Astrocyte of the hippocampus (primary cell): Measurements from ENCODE around the gene EPHA6.

Experiments used
- DNase-seq: peaks from one replicate; pipeline ENCODE4 v3.0.0; 2011; ENCODE audit warnings: low read depth, low spot score

Gene EPHA6

DNA sequence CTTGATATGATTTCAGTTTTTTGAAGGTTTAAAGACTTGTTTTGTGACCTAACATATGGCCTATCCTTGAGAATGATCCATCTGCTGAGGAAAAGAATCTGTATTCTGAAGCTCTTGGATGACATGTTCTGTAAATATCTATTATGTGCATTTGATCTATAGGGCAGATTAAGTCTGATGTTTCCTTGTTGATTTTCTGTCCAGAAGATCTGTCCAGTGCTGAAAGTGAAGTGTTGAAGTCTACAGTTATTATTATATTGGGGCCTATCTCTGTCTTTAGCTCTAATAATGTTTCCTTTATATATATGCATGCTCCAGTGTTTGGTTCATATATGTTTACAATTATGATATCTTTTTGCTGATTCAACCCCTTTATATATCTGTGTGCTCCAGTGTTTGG, 362.8 kb downstream of the EPHA6 start:
- no peak for DNase-seq

DNA sequence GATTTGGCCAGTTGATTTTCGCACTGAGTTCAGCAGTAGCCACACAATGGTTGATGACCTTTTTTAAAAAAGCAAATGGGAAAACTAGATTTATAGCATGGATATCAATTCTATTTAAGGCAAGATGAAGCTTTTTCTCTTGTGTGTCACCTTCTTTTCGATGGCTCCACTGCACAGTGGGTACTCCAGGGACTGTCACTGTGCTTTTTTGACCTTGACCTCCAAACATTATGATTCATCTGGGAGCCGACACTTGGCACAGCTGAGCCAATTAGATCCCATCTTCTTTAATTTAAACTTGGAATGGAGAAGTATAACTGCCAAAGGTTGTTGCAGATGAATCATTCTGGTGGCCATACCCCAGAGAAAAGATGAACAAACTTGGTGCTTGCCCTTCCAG, 367.3 kb downstream of the EPHA6 start:
- no peak for DNase-seq

DNA sequence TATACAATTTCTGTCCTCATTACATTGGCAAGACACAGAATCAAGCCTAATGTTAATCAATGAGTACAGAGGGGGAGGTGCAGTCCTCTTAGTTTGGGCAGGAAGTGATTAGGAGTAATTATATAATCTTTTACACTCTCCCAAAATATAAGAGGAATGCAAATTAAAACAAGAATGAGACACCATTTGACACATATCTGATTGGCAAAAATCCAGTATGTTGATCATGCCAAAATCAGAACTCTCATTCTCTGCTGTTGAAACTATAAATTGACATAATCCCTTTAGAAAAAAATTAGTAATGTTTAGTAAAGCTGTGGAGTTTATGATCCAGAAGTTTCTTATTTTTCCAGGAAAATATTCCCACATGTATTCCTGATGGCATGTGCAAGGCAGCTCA, 373.4 kb downstream of the EPHA6 start:
- no peak for DNase-seq

DNA sequence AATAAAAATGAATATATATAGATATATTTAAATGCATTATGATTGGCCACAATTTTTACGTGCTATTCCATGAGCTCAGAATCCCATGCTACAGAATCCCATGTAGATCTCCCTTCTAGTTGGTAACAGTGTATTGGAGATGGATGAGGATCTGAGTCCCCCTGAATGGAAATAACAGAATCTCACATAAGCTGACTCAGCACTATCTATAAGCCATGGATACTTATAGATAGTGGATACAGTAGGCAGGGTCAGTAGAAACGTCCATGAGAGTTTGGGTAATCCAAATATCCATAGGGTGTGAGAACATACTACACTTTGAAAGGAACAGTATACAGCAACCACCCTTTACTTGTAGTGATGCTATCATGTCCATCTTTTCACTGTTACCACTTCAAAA, 375.4 kb downstream of the EPHA6 start:
- DNase-seq: no peak

DNA sequence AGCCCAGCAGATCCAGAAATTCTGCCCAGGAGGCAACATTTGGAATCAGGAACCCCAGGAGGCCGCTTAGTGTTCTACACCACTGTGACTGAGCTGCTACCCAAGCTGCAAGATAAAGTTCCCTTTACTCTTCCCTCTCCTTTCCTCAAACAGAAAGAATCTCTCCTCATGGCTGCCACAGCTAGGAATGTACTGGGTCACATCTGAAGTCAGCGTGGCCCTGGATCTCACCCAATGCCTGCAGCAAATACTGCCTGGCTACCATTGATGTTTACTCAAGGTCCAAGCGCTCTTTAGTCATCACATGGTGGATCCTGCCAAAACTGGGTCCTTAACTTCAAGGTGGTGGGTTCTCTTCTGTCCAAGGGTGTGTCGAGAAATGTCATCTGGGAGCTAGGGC, 382.7 kb downstream of the EPHA6 start:
- DNase-seq: no peak

DNA sequence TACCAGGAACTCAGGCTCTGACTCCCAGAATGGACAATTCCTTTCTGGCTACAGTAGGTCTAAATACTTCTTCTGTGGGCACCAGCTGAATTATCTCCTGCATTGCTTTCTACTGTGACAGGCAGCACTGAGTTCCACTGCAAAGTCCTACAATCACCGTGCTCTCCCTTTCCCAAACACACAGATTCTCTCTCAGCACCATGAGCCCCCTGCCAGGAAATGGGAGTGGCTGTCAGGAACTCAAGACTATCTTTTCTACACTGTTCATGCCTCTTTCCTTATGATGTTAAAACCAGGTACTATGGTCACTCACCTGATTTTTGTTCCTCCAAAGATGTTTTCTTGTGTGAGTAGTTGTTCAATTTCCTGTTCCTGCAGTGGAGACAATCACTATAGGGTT, 383.4 kb downstream of the EPHA6 start:
- DNase-seq: no peak

DNA sequence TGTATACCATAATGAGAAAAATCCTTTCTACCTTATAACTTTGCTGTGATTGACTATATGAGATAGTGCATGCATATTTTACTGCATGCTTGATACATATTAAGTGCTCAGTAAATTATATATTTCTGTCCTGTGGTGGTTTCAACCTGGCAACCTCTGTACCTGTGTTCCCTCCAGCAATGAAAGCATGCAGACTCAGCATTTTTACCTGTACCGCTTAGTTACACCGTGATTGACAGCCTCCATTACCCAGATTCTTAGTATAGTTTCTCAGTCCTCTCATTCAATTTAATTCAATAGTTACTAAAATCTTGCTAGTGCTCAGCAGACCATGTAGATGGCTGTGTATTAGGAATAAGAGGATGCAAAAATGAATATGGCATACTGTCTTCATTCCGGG, 386.0 kb downstream of the EPHA6 start:
- no peak for DNase-seq

DNA sequence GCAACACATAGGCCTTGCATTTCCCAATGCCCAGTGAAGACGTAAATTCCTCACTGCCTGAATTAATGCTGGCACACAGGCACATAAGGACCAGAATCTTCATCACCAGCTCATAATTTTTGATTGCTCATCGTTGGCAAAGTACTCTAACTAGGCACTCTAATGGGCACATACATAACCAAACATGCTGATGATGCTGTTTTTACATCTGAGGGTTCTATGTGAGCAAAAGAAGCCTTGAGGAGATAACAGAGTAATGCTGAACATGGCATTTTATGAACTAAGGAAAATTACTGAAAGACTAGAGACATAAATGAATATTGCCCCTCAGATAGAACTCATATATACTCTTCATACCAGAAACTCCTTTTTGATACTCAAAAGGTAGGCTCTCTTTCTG, 387.4 kb downstream of the EPHA6 start:
- DNase-seq: no peak

DNA sequence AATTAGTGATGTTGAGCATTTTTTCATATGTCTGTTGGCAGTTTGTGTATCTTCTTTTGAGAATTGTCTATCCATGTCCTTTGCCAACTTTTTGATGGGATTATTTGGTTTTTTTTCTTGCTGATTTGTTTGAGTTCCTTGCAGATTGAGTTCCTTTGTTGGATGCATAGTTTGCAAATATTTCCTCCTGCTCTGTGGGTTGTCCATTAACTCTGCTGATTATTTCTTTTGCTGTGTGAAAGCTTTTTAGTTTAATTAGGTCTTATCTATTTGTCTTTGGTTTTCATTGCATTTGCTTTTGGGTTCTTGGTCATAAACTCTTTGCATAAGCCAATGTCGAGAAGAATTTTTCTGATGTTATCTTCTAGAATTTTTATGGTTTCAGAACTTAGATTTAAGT, 414.6 kb downstream of the EPHA6 start:
- no peak for DNase-seq

DNA sequence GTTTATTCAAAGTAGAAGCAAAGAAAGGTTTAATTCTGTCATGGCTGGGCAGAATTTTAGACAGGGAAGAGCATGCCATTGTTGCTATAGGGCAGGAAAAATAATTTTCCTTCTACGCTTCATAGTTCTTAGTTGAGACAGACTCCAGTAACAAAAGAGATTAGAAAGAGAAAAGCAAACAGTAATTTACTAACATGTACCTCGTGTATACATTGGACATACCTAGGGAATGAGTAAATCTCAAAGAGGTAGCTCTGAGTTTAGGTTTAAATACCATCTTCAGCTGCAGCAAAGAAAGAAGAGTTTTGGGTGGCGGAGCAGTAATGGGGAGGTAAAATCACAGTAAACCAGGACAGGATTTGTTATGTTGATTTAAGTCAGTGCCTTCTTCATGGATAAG, 416.1 kb downstream of the EPHA6 start:
- DNase-seq: no peak

DNA sequence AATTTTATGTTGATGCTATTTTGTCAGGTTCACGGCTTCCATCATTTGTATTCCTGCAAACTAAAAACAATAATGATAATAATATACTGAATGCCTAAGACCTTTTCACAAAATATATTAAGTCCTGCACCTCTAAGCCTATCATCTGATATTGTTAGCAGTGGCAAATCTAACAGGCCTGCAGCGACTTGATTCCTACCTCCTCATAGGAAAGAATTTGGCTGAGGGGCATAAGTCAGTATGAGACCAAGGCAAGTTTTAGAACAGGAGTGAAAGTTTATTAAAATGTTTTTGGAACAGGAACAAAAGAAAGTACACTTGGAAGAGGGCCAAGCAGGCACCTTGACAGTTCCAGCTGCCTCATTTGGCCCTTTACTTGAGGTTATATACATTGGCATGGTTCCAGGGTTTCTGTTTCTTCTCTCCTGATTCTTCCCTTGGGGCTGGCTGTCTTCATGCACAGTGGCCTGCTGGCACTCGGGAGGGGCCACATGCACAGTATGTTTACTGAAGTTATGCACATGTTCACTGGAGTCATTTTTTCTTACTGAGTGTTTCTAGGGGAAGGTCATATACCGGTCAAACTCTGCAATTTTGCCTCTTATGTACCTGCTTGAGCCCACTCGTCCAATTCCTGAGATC, 418.1 kb downstream of the EPHA6 start:
- DNase-seq: peak; percentile 1

DNA sequence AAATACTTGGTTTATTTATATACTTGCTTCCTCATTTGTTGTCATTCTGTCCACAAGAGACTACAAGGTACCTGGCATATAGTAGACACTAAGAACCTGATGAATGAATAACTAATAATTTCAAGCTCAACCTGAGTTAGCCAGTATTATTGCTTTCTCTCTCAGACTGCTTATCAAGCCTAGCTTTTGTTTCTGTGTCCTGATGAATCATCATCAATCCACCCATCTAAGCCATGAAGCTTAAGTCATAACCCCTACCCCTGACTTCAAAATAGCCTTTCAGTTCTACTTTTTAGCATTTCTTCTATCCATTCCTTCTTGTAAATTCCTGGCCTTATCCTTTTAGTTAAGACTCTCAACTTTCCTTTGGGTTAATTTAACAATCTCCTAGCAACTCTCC, 420.8 kb downstream of the EPHA6 start:
- DNase-seq: no peak

DNA sequence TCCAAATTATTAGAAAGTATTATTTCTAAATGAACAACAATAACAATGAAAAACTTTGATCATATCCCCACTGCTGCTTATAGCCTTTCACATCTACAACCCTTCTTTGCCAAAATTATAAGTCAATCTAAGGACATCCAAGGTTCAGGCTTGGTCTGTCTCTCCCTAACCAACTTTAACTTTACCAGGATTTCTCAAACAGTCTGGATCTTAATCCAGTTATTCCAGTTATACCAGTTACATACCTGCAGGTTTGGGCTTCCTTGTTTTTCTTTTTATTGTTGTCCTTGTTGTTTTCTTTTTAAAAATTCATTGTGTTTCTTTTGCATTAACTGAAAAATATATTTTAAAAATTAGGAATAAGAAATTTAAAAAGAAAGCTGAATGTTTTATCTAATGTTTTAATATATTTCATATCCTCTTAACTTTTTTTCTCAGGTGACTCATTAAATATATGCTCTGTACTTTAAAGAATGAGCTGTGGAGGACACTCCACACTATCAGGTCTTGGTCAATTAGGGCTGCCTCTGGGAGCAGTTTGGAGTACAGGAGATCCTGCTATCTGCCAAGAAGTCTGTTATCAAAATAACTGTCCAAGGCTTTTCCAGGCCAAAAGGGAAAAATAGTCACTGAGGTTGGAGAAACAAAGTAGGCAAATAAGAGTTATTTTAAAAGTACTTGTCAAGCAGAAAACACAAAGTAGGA, 421.4 kb downstream of the EPHA6 start:
- DNase-seq: no peak

DNA sequence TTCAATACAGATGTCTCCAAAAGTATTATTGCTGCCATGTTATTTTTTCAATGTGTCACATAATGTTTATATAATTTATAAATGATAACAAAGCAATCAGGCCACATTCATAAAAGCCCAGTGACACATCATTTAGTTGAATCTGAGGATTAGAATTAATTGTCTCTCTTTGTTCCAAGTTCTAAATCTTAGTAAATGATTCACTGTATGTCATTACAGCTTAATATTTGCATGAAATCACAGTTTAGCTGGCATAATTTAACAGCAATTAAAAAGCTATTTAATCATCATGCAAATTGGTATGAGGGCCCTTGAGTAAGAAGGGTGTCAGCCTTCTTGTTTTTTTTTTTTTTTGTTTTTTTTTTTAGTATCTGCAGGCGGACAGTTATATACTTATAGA, 427.0 kb downstream of the EPHA6 start:
- no peak for DNase-seq

DNA sequence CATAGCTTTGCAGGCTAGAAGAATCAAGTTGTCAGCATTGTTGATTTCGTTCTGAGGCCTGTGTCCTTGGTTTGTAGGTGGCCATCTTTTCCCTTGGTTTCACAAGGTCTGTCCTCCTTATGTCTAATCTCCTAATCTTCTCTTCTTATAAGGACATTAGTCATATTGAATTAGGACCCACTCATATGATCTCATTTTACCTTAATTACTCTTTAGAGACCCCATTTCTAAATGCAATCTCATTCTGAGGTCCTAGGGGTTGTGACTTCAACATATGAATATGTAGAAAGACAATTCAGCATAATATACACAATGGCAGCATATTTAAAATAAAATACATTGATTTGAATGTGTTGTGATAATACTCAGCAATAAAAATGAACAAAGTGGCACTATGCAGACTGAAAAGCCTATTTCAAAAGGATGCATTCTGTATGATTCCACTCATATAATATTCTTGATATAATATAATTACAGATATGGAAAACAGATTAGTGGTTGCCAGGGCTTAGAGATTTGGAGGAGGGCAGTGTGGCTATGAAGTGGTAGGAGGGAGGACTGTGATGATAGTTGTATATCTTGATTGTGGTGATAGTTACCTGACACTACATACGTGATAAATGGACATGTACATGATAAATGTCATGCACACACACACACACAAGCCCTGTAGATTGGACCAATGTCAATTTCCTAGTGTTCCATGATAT, 431.0 kb downstream of the EPHA6 start:
- no peak for DNase-seq

DNA sequence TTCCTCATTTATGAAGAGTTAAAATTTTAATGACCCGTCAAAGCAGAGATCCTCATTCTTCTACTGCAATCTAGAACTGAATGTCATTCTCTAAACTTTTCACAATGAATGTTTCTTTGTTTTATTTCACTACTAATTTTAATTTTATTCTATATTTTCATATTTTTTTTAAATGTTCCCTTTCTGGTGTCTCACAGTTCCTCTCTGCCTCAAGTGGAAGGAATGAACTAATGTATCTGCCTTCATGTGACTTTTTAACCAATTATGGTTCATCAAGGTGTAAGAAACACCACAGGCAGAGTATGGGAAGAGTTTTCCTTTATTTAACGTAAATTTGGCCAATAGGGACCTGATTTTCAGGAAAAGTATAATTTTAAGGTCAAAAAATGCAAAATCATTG, 441.7 kb downstream of the EPHA6 start:
- no peak for DNase-seq

DNA sequence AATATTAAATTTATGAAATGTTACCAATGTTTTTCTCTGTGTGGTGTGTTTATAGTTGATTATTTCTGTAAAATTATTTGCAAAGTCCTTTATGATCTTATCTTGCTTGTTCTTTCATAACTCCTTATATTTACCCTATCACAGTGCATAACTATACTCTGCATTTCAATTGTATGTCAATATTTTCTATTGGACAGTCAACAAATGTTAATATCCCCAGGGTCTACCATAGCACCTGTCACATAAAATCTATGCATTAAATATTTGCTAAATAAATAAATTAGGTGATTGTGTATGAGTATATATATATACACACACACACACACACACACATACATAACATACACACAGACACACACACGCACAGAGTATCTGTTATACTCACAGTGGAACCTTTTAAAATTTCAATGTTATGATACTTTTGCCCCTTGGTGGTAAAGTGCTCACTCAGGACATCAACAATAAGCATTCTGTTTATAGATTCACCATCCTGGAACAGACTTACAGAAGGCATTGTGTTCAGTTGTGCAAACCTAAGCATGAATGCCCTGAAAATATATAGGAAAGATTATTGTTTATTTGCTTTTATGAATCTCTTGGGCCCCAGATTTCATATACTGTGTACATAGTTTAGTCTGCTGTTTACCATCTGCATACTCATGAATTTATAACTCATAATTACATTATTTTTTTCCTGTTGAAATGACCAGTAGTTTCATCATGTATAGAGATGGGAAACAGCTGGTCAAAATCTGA, 443.7 kb downstream of the EPHA6 start:
- DNase-seq: no peak

DNA sequence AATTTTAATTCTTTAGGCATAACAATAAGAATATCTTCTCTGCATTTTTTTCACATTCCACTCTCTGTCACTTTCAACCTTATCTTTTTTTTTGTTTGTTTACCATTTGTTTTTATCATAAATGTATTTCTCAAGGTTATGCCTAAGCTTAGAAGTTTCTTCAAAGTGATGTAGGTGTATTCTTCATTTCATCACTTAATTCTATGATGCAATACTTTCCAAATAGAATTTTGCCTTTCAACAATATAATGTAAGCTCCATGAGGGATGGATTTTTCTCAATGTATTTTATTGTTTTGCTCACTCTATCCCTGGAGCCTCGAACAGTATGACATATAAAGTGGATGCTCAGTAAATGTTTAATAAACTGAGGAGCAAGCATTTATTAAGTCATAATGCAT, 444.9 kb downstream of the EPHA6 start:
- no peak for DNase-seq

DNA sequence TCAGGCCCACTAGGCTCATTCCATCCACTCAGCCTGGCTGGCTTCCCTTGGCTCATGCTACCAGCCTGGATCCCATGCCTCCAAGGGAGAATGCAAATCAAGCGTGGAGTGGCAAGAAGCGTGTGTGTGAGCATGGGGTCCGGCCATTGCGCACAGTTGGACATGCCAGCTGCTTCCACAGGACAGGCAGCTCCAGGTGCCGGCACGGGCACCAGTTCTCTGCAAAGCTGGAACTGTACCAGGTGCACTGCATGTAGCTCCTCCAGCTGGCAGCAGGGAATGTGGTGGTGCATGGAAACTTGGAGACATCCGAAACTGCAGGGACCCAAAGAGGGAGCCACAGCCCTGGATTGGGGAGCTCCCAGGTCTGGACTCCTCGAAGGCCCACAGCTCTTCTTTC, 449.8 kb downstream of the EPHA6 start:
- no peak for DNase-seq

DNA sequence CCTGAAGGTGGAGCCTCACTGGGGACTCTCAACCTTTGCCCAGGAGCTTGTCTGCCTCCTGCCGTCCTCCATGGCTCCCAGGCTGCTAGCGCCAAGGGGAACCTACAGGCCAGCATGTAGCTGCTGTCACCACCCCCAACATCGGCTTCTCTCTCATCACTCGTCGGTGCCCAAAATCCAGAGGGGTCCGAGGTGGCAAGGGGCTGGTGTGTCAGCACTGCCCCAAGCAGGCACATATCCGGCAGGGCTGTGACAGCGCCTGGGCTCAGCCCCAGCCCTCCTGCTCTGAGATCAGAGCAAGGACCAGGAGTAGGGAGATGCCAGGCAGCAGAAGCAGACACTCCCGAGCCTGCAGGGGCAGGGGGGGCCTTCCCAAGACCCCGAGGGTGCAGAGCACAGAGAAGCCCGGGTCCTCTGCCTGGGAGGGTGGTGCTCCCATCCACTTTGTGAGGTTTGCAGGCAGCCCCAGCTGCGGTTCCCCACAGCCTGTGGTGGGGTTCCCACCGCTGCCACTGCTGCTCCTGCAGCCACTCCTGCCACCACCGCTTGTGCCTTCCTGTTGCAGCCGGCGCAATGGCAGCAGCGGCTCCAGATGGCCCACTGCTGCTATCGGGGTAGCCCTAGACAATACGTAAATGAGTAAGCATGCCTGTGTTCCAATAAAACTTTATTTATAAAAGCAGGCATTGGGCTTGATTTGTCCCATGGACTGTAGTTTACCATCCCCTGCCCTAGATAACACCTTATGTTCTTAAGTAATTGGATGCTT, 451.0 kb downstream of the EPHA6 start:
- DNase-seq: no peak

DNA sequence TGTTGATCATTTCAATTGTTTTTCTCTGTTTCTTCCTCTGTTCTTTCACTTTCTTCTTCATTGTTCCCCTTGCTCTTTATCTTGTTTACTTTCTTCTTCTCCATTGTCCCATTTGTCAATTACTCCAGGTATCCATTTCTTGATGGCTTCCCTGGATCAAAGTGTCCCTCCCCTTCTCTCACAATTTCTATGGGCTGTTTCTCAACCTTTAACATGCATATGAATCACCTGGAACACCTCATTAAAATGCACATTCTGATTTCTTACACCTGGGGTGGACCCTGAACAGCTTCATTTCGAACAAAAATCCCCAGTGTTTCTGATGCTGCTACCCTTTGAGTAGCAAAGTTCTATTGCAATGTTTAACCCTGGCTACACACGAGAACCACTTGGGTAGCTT, 454.8 kb downstream of the EPHA6 start:
- DNase-seq: no peak
